ENCODE results near the gene OR10A5. TPM values are rescaled to one million over a fixed set of nuclear protein-coding genes. Genes with fewer than 3 reads are reported as not detected.

Gene OR10A5
- total and polyA plus RNA-seq, 2 of the 8 experiments (the other 6 are each of a cell fraction or from before 2014, with no cell fraction given), result not detected

DNA sequence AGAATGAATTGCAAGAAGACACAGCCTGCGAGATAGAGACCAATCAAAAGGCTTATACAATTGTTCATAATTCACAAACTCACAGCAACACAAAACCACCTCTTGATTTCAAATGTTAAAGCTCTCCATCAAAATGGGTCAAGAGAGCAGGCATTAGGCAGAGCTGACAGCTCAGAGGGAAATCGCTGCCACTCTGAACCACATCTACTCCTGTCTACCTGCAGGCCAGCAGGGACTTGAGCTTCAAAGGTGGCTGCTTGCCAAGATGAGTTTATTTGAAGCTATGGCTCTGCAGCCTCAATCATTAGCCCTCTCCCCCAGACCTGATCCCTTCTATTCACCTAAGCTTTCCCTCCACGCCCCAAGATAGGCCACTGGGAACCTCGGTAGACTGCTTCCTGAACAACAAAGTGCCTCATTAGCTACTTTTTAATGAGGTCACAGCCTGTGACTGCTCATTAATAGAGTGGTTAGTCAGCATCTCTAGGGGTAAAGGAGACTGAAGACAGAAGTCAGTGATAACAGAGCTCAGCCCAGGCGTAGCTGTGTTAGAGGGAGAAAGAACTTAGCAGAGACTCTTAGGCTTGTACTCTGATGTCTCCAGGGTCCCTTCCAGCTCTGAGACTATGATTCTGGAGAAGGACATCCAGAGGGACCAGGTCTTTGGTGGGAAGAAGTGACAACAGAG lies 21.2 kb upstream of the OR10A5 start (continued):
- TF ChIP-seq HDAC6 (IDR thresholded peaks at IDR 0.05; ENCODE audit: low read depth, low read length) (no peak), CHD2 (IDR thresholded peaks at IDR 0.05; ENCODE audit: low read length) (no peak), POLR2AphosphoS5 (IDR thresholded peaks at IDR 0.05; ENCODE audit: low read depth, low read length) (no peak), KDM5A (IDR thresholded peaks at IDR 0.05; ENCODE audit: low read length) (no peak)
- TF ChIP-seq, protein P1, sequence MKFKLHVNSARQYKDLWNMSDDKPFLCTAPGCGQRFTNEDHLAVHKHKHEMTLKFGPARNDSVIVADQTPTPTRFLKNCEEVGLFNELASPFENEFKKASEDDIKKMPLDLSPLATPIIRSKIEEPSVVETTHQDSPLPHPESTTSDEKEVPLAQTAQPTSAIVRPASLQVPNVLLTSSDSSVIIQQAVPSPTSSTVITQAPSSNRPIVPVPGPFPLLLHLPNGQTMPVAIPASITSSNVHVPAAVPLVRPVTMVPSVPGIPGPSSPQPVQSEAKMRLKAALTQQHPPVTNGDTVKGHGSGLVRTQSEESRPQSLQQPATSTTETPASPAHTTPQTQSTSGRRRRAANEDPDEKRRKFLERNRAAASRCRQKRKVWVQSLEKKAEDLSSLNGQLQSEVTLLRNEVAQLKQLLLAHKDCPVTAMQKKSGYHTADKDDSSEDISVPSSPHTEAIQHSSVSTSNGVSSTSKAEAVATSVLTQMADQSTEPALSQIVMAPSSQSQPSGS (IDR thresholded peaks at IDR 0.05; ENCODE audit: low read length), result no peak

Measured in H1 (cell line).